Measurements from ENCODE around the gene HDAC4. TPM values are rescaled to one million over a fixed set of nuclear protein-coding genes. Genes with fewer than 3 reads are reported as not detected.

Gene HDAC4
- total RNA-seq, 1 experiment from 2014 or later: 61.5 TPM

- Histone ChIP-seq H3K9me3 (ENCODE audit: insufficient read depth, low read depth) (no peaks in the 10 kb centered on the region), H3K4me3 (no peak overlapping the region), H3K4me1 (replicated peaks; ENCODE audit: insufficient read depth) (0 out of 2 replicates have a peak, but pooled peaks cover 9% of the 10 kb centered on the region), H3F3A (ENCODE audit: insufficient read depth, low read depth) (peaks cover 7% of the 10 kb centered on the region; the same call in 1 of the 2 replicates), H3K27ac (no peak overlapping the region), H3K9me2 (ENCODE audit: insufficient read depth) (no peaks in the 10 kb centered on the region), H3K27me3 (ENCODE audit: insufficient read depth, low read depth) (peaks cover 88% of the 10 kb centered on the region), H4K20me1 (ENCODE audit: insufficient read depth) (no peaks in the 10 kb centered on the region; the same call in 1 of the 2 replicates), H2AFZ (no peak overlapping the region), H3K36me3 (ENCODE audit: low read depth) (no peaks in the 10 kb centered on the region), H3K79me2 (ENCODE audit: low read depth) (no peaks in the 10 kb centered on the region), H3K4me2 (no peak overlapping the region)
- TF ChIP-seq EZH2 (IDR thresholded peaks at IDR 0.05; ENCODE audit: low read depth) (no peak), CTCF (conservative IDR thresholded peaks at IDR 0.05) (no peak)
- BruUV-seq (replicated peaks): no TSS peak
- intact Hi-C loops (cut with micrococcal nuclease; ENCODE audit: unreplicated experiment): no loop called here
- ChIA-PET POLR2A (ENCODE audit: unreplicated experiment) (no interaction called here), CTCF (no interaction called here)
- no peak for DNase-seq
Measured at GRCh38 chr2:239442192-239442591, 41.4 kb upstream of the HDAC4 start.

DNA sequence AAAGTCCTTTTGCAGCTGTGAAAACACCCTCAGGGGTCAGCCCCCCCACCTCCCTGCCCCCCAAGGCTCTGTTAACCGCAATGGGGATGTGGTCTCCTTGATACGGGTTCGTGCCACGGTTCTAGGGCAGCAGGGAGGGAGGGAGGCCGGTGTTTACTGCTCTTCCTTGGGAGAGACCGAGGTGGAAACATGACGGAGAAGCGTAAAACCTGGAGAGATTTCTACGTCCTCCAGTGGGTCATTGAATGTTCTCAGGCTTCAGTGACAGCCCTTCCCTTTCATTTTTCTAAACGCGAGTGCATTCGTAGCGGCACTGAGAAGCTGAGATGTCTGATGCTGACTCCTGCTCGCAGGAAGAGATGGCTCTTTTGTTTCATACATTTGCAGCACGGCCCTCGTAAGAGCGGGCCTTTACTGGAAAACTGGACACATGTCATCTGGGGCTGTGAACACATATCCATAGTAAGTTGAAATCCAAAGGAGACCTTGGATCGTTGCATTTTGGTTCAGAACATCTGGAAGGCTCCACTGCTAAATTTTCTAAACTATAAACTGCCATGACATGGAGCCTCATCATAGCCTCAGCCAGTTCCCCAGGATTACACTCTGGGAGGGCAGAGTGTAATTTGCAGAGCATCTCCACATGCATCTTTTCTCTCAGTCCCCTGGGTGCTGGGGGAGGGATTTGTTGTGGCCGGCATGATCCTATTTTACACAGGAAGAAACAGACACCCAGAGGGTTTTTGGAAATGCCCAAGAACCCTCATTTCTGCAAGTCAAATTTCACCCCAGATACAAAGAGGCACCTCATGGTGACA, 40.6 kb upstream of the HDAC4 start:
- Histone ChIP-seq H3F3A (ENCODE audit: insufficient read depth, low read depth) (peaks cover 7% of the 10 kb centered on the region; the same call in 1 of the 2 replicates), H3K9me3 (ENCODE audit: insufficient read depth, low read depth) (no peaks in the 10 kb centered on the region), H4K20me1 (ENCODE audit: insufficient read depth) (no peaks in the 10 kb centered on the region; the same call in 1 of the 2 replicates), H3K27me3 (ENCODE audit: insufficient read depth, low read depth) (peaks cover 88% of the 10 kb centered on the region), H2AFZ (no peak overlapping the region), H3K4me3 (no peak overlapping the region), H3K27ac (no peak overlapping the region), H3K4me2 (no peak overlapping the region), H3K4me1 (replicated peaks; ENCODE audit: insufficient read depth) (0 out of 2 replicates have a peak, but pooled peaks cover 9% of the 10 kb centered on the region), H3K36me3 (ENCODE audit: low read depth) (no peaks in the 10 kb centered on the region), H3K9me2 (ENCODE audit: insufficient read depth) (no peaks in the 10 kb centered on the region), H3K79me2 (ENCODE audit: low read depth) (no peaks in the 10 kb centered on the region)
- CTCF ChIA-PET: no interaction called here
- BruUV-seq (replicated peaks): no TSS peak
- intact Hi-C loops (cut with micrococcal nuclease; ENCODE audit: unreplicated experiment): no loop called here
- POLR2A ChIA-PET (ENCODE audit: unreplicated experiment): no interaction called here
- TF ChIP-seq EZH2 (IDR thresholded peaks at IDR 0.05; ENCODE audit: low read depth) (no peak), CTCF (conservative IDR thresholded peaks at IDR 0.05) (no peak)
- DNase-seq: no peak

DNA sequence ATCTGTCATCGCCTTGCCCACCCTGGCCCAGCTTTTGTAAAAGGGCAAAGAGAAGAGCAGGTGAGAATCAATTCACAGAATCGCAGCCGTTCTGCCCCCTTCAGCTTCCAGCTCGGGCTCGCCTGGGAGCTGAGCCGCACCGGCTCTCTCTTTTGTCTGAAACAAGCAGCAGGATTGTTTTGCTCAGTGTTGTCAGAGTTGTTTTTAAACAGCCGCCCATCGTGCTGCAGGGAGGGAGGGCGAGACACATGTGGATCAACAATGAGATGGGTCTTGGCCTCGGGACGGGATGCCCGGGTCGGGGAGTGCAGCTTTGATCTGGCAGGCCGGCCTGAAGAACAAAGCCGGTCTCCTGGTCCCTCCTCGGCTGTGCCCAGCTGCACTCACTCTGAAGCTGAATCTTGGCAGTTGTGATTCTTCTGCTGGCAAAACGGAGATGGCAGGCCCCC, 39.7 kb upstream of the HDAC4 start:
- H3K9me3 ChIP-seq (ENCODE audit: insufficient read depth, low read depth): no peaks in the 10 kb centered on the region
- no peaks in the 10 kb centered on the region; the same call in 1 of the 2 replicates for H4K20me1 ChIP-seq (ENCODE audit: insufficient read depth)
- intact Hi-C loops (cut with micrococcal nuclease; ENCODE audit: unreplicated experiment): no loop called here
- no peaks in the 10 kb centered on the region for H3K9me2 ChIP-seq (ENCODE audit: insufficient read depth)
- no peaks in the 10 kb centered on the region for H3K79me2 ChIP-seq (ENCODE audit: low read depth)
- H3K4me3 ChIP-seq: no peak overlapping the region
- ChIA-PET POLR2A (ENCODE audit: unreplicated experiment) (no interaction called here), CTCF (no interaction called here)
- DNase-seq: no peak
- H3K27me3 ChIP-seq (ENCODE audit: insufficient read depth, low read depth): peaks cover 93% of the 10 kb centered on the region
- H3K4me1 ChIP-seq (replicated peaks; ENCODE audit: insufficient read depth): 0 out of 2 replicates have a peak, but pooled peaks cover 6% of the 10 kb centered on the region
- H3K4me2 ChIP-seq: no peak overlapping the region
- no peaks in the 10 kb centered on the region for H3K36me3 ChIP-seq (ENCODE audit: low read depth)
- no peak; the same call in 1 of the 2 replicates for TF ChIP-seq EZH2 (IDR thresholded peaks at IDR 0.05; ENCODE audit: low read depth)
- TF ChIP-seq CTCF (conservative IDR thresholded peaks at IDR 0.05): no peak
- no peak overlapping the region for H2AFZ ChIP-seq
- BruUV-seq (replicated peaks): no TSS peak
- H3F3A ChIP-seq (ENCODE audit: insufficient read depth, low read depth): peaks cover 7% of the 10 kb centered on the region; the same call in 1 of the 2 replicates
- H3K27ac ChIP-seq: no peak overlapping the region
